ENCODE results near the gene SLC22A23. TPM values are rescaled to one million over a fixed set of nuclear protein-coding genes. Genes with fewer than 3 reads are reported as not detected.
A peak's percentile ranks its signal among the peaks of the same experiment; 100 is the strongest.

Gene SLC22A23
- total and polyA plus RNA-seq, 7 donors: 8.1 to 18.7 (median 12.0) TPM

DNA sequence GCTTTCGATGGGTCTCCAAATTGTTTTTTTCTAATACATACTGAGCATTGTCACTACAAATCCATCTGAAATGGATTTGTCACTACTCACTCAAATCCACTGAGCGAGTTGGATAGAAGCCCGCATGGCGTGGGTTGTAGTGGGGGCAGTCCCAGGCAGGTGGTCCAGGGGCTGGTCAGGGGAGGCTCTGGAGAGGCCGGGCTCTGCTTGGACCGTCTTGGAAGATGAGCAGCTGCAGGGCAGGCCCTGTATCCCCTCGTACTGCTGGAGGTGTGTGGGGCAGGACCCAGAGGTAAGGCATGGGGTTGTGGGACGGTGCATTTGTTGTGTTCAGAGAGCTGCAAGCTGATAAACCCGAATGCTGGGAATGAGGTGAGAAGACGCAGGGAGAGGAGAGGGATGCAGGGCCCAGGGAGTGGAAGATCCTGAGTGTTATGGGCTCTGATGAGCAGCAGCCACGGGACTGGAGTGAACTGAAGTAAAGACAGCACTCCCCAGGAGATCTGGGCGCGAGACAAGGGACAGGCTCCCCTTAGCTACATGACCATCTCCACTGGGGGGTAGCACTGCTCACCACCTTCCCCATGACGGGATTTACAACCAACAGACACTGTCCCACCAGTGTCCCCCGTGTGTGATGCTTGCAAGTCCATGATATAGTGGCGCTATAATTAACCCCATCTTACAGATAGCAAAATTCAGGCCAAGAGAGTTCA, 152.2 kb downstream of the SLC22A23 start:
- 92 to 93% methylated on average over 16 of the region's 16 CpGs for WGBS, 2 donors
- H3K27me3 ChIP-seq: no peaks in the 10 kb centered on the region
- DNase-seq: peak; percentile 45
- H3K9me3 ChIP-seq: no peaks in the 10 kb centered on the region
- H3K36me3 ChIP-seq: peaks cover 0 to 11% (median 0%) of the 10 kb centered on the region in 4 donors
- TF ChIP-seq POLR2A (IDR thresholded peaks at IDR 0.05) (no peak), EP300 (IDR thresholded peaks at IDR 0.05) (no peak), POLR2AphosphoS5 (IDR thresholded peaks at IDR 0.05) (no peak), CTCF (IDR thresholded peaks at IDR 0.05) (no peak)
- no peak overlapping the region for H3K4me3 ChIP-seq
- no peaks in the 10 kb centered on the region for H3K4me1 ChIP-seq
- intact Hi-C loops (cut with DNase I): no loop called here
- H3K27ac ChIP-seq: no peak overlapping the region

- Histone ChIP-seq H3K27me3 (no peaks in the 10 kb centered on the region), H3K4me1 (no peaks in the 10 kb centered on the region), H3K27ac (no peak overlapping the region), H3K36me3 (peaks cover 0 to 11% (median 0%) of the 10 kb centered on the region in 4 donors), H3K9me3 (no peaks in the 10 kb centered on the region), H3K4me3 (no peak overlapping the region)
- WGBS, 2 donors: 90 to 92% methylated on average over 3 of the region's 3 CpGs
- peak; percentile 29 for DNase-seq
- no peak for TF ChIP-seq POLR2A (IDR thresholded peaks at IDR 0.05)
- TF ChIP-seq POLR2AphosphoS5 (IDR thresholded peaks at IDR 0.05): no peak
- no peak for TF ChIP-seq EP300 (IDR thresholded peaks at IDR 0.05)
- no peak for TF ChIP-seq CTCF (IDR thresholded peaks at IDR 0.05)
- intact Hi-C loops (cut with DNase I): no loop called here
Observed at GRCh38 chr6:3303795-3304411, 152.9 kb downstream of the SLC22A23 start.

- 95 to 97% methylated on average over 8 of the region's 8 CpGs for WGBS, 2 donors
- Histone ChIP-seq H3K9me3 (no peaks in the 10 kb centered on the region), H3K27me3 (no peaks in the 10 kb centered on the region), H3K4me3 (no peak overlapping the region), H3K4me1 (no peaks in the 10 kb centered on the region), H3K36me3 (peaks cover 0 to 12% (median 0%) of the 10 kb centered on the region in 4 donors), H3K27ac (no peak overlapping the region)
- TF ChIP-seq CTCF (IDR thresholded peaks at IDR 0.05): no peak
- TF ChIP-seq POLR2A (IDR thresholded peaks at IDR 0.05): no peak
- TF ChIP-seq EP300 (IDR thresholded peaks at IDR 0.05): no peak
- no peak for TF ChIP-seq POLR2AphosphoS5 (IDR thresholded peaks at IDR 0.05)
- DNase-seq: peak; percentile 44
- intact Hi-C loops (cut with DNase I): no loop called here
Observed at GRCh38 chr6:3301506-3301905, 155.3 kb downstream of the SLC22A23 start.

DNA sequence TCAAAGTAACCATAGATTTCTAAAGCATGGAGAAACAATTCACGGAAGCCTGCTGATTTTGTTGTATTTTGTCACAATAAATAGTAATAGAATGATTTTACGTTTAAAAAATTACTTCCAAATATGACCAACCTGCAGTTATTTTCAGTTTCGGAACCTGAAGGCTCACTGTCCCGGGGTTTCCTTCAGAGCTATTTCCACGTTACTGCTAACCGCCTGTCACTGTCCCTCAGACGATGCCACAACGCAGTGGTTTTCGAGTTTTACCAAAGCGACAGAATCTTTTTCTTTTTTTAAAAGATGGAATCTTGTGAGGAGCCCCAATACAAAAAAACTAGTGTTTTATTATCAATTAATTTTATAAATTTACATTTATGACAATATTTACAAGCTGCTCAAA, 157.6 kb downstream of the SLC22A23 start:
- Histone ChIP-seq H3K4me1 (no peaks in the 10 kb centered on the region), H3K27ac (no peak overlapping the region), H3K9me3 (no peaks in the 10 kb centered on the region), H3K36me3 (peaks cover 0 to 8% (median 0%) of the 10 kb centered on the region in 4 donors), H3K4me3 (no peak overlapping the region), H3K27me3 (no peaks in the 10 kb centered on the region)
- no peak for DNase-seq
- WGBS, 2 donors: 94 to 96% methylated on average over 10 of the region's 10 CpGs
- intact Hi-C loops (cut with DNase I): no loop called here
- TF ChIP-seq CTCF (IDR thresholded peaks at IDR 0.05) (no peak), POLR2A (IDR thresholded peaks at IDR 0.05) (no peak), EP300 (IDR thresholded peaks at IDR 0.05) (no peak), POLR2AphosphoS5 (IDR thresholded peaks at IDR 0.05) (no peak)

Measured in sigmoid colon (tissue), 7 donors.